Hematopoietic multipotent progenitor cell treated with erythropoietin and hydrocortisone succinate and interleukin-3 and kit ligand, for 15 days (in vitro differentiated cells): Measurements from ENCODE around the gene C2orf68.
A peak's percentile ranks its signal among the peaks of the same experiment; 100 is the strongest.
"Not testable (repeated sequence)": the region's sequence is repeated elsewhere in the genome, so short reads cannot be mapped to it uniquely, and the experiment has no call there.

Experiments
- DNase-seq: peaks from one replicate; pipeline ENCODE4 v3.0.0-alpha.2; 2015; ENCODE audit warnings: low spot score

The C2orf68 gene

GRCh38 chr2:85579266-85579935 is 32.5 kb downstream of the C2orf68 start:
- no peak for DNase-seq

- DNase-seq: peak; percentile 21
Observed at GRCh38 chr2:85578243-85579180, 33.4 kb downstream of the C2orf68 start.

- peak; percentile 37 for DNase-seq
Observed at GRCh38 chr2:85577386-85578242, 34.3 kb downstream of the C2orf68 start, which contains the start of gene VAMP8. Gene VAMP8, plus strand, starts transcription at chr2:85577586. Its CDS starts 61 bp downstream, at chr2:85577647.

- no peak for DNase-seq
Observed at GRCh38 chr2:85577063-85577385, 34.8 kb downstream of the C2orf68 start.

GRCh38 chr2:85575739-85576138 is 36.1 kb downstream of the C2orf68 start:
- DNase-seq: no peak

GRCh38 chr2:85566265-85566664 is 45.6 kb downstream of the C2orf68 start:
- DNase-seq: no peak

GRCh38 chr2:85564144-85564563 is 47.7 kb downstream of the C2orf68 start:
- DNase-seq: no peak

GRCh38 chr2:85561280-85562212 is 50.3 kb downstream of the C2orf68 start, which contains the start of gene GGCX:
Gene GGCX, minus strand, starts transcription at chr2:85561493. Its CDS starts 65 bp downstream, at chr2:85561428.
- peak; percentile 94 for DNase-seq

GRCh38 chr2:85560812-85561279 is 51.0 kb downstream of the C2orf68 start:
- no peak for DNase-seq

GRCh38 chr2:85560403-85560726 is 51.5 kb downstream of the C2orf68 start:
- not testable (repeated sequence) for DNase-seq

GRCh38 chr2:85558160-85558559 is 53.7 kb downstream of the C2orf68 start:
- no peak for DNase-seq

- DNase-seq: no peak
Observed at GRCh38 chr2:85557130-85557529, 54.7 kb downstream of the C2orf68 start.
